Neural cell (in vitro differentiated cells): ENCODE measurements around the gene PLEKHA7. TPM values are rescaled to one million over a fixed set of nuclear protein-coding genes. Genes with fewer than 3 reads are reported as not detected.

Source experiments
- H2AFZ ChIP-seq: fragments of 200-600, 300-800 bp; sonication (generic), shearing (Covaris generic); 2 replicates; pipeline ENCODE4 v1.6.0; 2014; ENCODE audit warnings: low read depth, mild to moderate bottlenecking, antibody characterized with exemption, low read length, moderate library complexity
- H3F3A ChIP-seq: fragments of 200-600 bp; shearing (Covaris generic); 2 replicates; pipeline ENCODE4 v1.6.1; 2016; ENCODE audit warnings: mild to moderate bottlenecking, moderate library complexity, mixed read lengths, antibody characterized with exemption, low read length; ENCODE audit not compliant: insufficient read depth, poor library complexity, severe bottlenecking
- H3K27ac ChIP-seq: fragments of 200-600, 300-800 bp; sonication (generic), shearing (Covaris generic); 2 replicates; pipeline ENCODE4 v1.5.1; 2014; ENCODE audit warnings: mild to moderate bottlenecking, low read length, moderate library complexity
- H3K27me3 ChIP-seq: fragments of 300-800, 200-600 bp; sonication (generic), shearing (Covaris generic); 2 replicates; pipeline ENCODE4 v1.6.0; 2014; ENCODE audit warnings: mild to moderate bottlenecking, low read depth, low read length, moderate library complexity; ENCODE audit not compliant: insufficient read depth
- H3K36me3 ChIP-seq: fragments of 300-800, 200-600 bp; sonication (generic), shearing (Covaris generic); 2 replicates; pipeline ENCODE4 v1.5.1; 2014; ENCODE audit warnings: mild to moderate bottlenecking, antibody characterized with exemption, low read length, moderate library complexity; ENCODE audit not compliant: insufficient read depth
- H3K4me2 ChIP-seq: fragments of 300-800, 200-600 bp; sonication (generic), shearing (Covaris generic); 2 replicates; pipeline ENCODE4 v1.6.0; 2014; ENCODE audit warnings: mild to moderate bottlenecking, low read length
- H3K4me3 ChIP-seq: fragments of 300-800, 200-600 bp; sonication (generic), shearing (Covaris generic); 2 replicates; pipeline ENCODE4 v1.5.1; 2014; ENCODE audit warnings: mild to moderate bottlenecking, low read length, moderate library complexity
- H3K79me2 ChIP-seq: fragments of 200-600 bp; shearing (Covaris generic); replicated peaks from 2 replicates; pipeline ENCODE4 v1.6.0; 2014; ENCODE audit warnings: mild to moderate bottlenecking, low read length, moderate library complexity; ENCODE audit not compliant: insufficient read depth
- H3K9ac ChIP-seq: fragments of 300-800, 200-600 bp; sonication (generic), shearing (Covaris generic); 2 replicates; pipeline ENCODE4 v1.6.1; 2016; ENCODE audit warnings: mild to moderate bottlenecking, low read length, mixed read lengths
- H3K9me2 ChIP-seq: fragments of 200-600 bp; shearing (Covaris generic); 2 replicates; pipeline ENCODE4 v1.6.1; 2016; ENCODE audit warnings: mild to moderate bottlenecking, low read length, mixed read lengths; ENCODE audit not compliant: insufficient read depth
- H3K9me3 ChIP-seq: fragments of 200-600, 300-800 bp; sonication (generic), shearing (Covaris generic); 2 replicates; pipeline ENCODE4 v1.6.1; 2016; ENCODE audit warnings: mild to moderate bottlenecking, mixed run types, low read length, moderate library complexity, mixed read lengths
- H4K20me1 ChIP-seq: fragments of 200-600 bp; shearing (Covaris generic); 2 replicates; pipeline ENCODE4 v1.6.1; 2016; ENCODE audit warnings: mild to moderate bottlenecking, mixed run types; ENCODE audit not compliant: insufficient read depth
- EP300 ChIP-seq: fragments of 450-650 bp; conservative IDR thresholded peaks from 2 replicates; pipeline ENCODE4 v1.6.1; 2014; ENCODE audit warnings: antibody characterized with exemption, mild to moderate bottlenecking, moderate library complexity; ENCODE audit not compliant: poor library complexity, severe bottlenecking
- EZH2 ChIP-seq: fragments of 200-600, 300-800 bp; shearing (Covaris generic), sonication (generic); IDR thresholded peaks from 2 replicates; pipeline ENCODE4 v1.6.1; 2014; ENCODE audit warnings: antibody characterized with exemption, low read length, borderline replicate concordance, mild to moderate bottlenecking; ENCODE audit not compliant: insufficient read depth, poor library complexity, severe bottlenecking
- MXI1 ChIP-seq: fragments of 450-650 bp; conservative IDR thresholded peaks from 2 replicates; pipeline ENCODE4 v1.6.1; 2014; ENCODE audit warnings: antibody characterized with exemption, mild to moderate bottlenecking; ENCODE audit not compliant: poor library complexity, severe bottlenecking
- POLR2AphosphoS5 ChIP-seq: IDR thresholded peaks from 2 replicates; pipeline ENCODE4 v1.6.1; 2012
- RAD21 ChIP-seq: fragments of 450-650 bp; conservative IDR thresholded peaks from 2 replicates; pipeline ENCODE4 v1.6.1; 2014; ENCODE audit warnings: antibody characterized with exemption, mild to moderate bottlenecking, moderate library complexity
- SMC3 ChIP-seq: fragments of 450-650 bp; conservative IDR thresholded peaks from 2 replicates; pipeline ENCODE4 v1.6.1; 2014; ENCODE audit warnings: antibody characterized with exemption, mild to moderate bottlenecking, moderate library complexity; ENCODE audit not compliant: poor library complexity
- TAF1 ChIP-seq: IDR thresholded peaks from 2 replicates; pipeline ENCODE4 v1.6.1; 2012; ENCODE audit warnings: low read depth
- polyA plus RNA-seq: library from polyadenylated mRNA; depleted of rRNA; stranded (reverse); fragments of >200 nt; gene quantifications from 2 replicates; pipeline ENCODE4 v1.2.3, GENCODE V29; 2014
- TF ChIP-seq, protein P1 (sequence below): IDR thresholded peaks from 2 replicates; pipeline ENCODE4 v1.6.1; 2012; ENCODE audit warnings: borderline replicate concordance
- TF ChIP-seq, protein P2 (sequence below): fragments of 450-650 bp; IDR thresholded peaks from 2 replicates; pipeline ENCODE4 v1.5.1; 2014; ENCODE audit warnings: antibody characterized with exemption, mild to moderate bottlenecking, moderate library complexity; ENCODE audit not compliant: poor library complexity, severe bottlenecking

Gene PLEKHA7
- polyA plus RNA-seq, 1 donor from 2014 or later: 45.7 TPM

- no peak overlapping the region for H3K4me2 ChIP-seq
- no peak overlapping the region for H3K4me3 ChIP-seq
- no peak overlapping the region for H3K27ac ChIP-seq
- H3K36me3 ChIP-seq: peaks cover 9% of the 10 kb centered on the region
- no peaks in the 10 kb centered on the region for H3K9me3 ChIP-seq
- H3K27me3 ChIP-seq: no peaks in the 10 kb centered on the region
- TF ChIP-seq TAF1 (no peak), POLR2AphosphoS5 (no peak), EP300 (no peak), SMC3 (no peak), MXI1 (no peak), EZH2 (no peak), RAD21 (no peak)
- TF ChIP-seq, protein P1, sequence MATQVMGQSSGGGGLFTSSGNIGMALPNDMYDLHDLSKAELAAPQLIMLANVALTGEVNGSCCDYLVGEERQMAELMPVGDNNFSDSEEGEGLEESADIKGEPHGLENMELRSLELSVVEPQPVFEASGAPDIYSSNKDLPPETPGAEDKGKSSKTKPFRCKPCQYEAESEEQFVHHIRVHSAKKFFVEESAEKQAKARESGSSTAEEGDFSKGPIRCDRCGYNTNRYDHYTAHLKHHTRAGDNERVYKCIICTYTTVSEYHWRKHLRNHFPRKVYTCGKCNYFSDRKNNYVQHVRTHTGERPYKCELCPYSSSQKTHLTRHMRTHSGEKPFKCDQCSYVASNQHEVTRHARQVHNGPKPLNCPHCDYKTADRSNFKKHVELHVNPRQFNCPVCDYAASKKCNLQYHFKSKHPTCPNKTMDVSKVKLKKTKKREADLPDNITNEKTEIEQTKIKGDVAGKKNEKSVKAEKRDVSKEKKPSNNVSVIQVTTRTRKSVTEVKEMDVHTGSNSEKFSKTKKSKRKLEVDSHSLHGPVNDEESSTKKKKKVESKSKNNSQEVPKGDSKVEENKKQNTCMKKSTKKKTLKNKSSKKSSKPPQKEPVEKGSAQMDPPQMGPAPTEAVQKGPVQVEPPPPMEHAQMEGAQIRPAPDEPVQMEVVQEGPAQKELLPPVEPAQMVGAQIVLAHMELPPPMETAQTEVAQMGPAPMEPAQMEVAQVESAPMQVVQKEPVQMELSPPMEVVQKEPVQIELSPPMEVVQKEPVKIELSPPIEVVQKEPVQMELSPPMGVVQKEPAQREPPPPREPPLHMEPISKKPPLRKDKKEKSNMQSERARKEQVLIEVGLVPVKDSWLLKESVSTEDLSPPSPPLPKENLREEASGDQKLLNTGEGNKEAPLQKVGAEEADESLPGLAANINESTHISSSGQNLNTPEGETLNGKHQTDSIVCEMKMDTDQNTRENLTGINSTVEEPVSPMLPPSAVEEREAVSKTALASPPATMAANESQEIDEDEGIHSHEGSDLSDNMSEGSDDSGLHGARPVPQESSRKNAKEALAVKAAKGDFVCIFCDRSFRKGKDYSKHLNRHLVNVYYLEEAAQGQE: no peak
- TF ChIP-seq, protein P2, sequence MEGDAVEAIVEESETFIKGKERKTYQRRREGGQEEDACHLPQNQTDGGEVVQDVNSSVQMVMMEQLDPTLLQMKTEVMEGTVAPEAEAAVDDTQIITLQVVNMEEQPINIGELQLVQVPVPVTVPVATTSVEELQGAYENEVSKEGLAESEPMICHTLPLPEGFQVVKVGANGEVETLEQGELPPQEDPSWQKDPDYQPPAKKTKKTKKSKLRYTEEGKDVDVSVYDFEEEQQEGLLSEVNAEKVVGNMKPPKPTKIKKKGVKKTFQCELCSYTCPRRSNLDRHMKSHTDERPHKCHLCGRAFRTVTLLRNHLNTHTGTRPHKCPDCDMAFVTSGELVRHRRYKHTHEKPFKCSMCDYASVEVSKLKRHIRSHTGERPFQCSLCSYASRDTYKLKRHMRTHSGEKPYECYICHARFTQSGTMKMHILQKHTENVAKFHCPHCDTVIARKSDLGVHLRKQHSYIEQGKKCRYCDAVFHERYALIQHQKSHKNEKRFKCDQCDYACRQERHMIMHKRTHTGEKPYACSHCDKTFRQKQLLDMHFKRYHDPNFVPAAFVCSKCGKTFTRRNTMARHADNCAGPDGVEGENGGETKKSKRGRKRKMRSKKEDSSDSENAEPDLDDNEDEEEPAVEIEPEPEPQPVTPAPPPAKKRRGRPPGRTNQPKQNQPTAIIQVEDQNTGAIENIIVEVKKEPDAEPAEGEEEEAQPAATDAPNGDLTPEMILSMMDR: no peak
- H3K9me2 ChIP-seq: no peaks in the 10 kb centered on the region
- no peaks in the 10 kb centered on the region for H3K79me2 ChIP-seq
- no peak overlapping the region for H3K9ac ChIP-seq
- no peak overlapping the region for H2AFZ ChIP-seq
- no peaks in the 10 kb centered on the region for H3F3A ChIP-seq
- H4K20me1 ChIP-seq: no peaks in the 10 kb centered on the region
These were observed 235.9 kb downstream of the PLEKHA7 start for GRCh38 chr11:16778286-16778685.

DNA sequence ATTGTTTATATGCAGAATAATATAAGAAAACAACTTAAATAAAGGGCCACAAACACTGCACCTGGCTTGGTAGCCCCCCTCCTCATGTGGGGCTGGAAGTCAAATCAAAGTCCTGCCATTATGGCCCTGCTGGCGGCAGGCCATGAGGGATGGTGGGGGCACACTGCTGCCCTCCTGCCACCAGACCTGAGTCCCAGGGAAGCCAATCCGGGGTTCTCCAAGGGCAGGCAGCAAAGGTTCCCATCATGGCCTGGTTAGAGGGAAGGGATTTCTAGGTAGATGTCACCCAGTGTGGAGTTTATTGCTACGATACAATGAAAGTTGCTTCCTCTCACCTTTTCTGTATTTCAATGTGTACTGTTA lies 236.6 kb downstream of the PLEKHA7 start:
- Histone ChIP-seq H3K36me3 (peaks cover 2% of the 10 kb centered on the region), H4K20me1 (no peaks in the 10 kb centered on the region), H3K27ac (no peak overlapping the region), H2AFZ (no peak overlapping the region), H3F3A (no peaks in the 10 kb centered on the region), H3K79me2 (no peaks in the 10 kb centered on the region), H3K9me3 (no peaks in the 10 kb centered on the region), H3K9me2 (no peaks in the 10 kb centered on the region), H3K27me3 (no peaks in the 10 kb centered on the region), H3K4me2 (no peak overlapping the region), H3K9ac (no peak overlapping the region), H3K4me3 (no peak overlapping the region)
- TF ChIP-seq MXI1 (no peak), RAD21 (no peak), EZH2 (no peak), POLR2AphosphoS5 (no peak), SMC3 (no peak), EP300 (no peak)
- TF ChIP-seq, protein P1: no peak
